H1 (cell line): ENCODE results near the gene FOXI2. TPM values are rescaled to one million over a fixed set of nuclear protein-coding genes. Genes with fewer than 3 reads are reported as not detected.
A peak's percentile ranks its signal among the peaks of the same experiment; 100 is the strongest.

ENCODE experiments used
- CTCF ChIA-PET: fragments of 300-600 bp; sonication (Branson Sonifier 250); formaldehyde crosslinking; loops from one replicate; lab custom pipeline; 2021; ENCODE audit not compliant: partially characterized antibody; lab: Charles Lee
- POLR2A ChIA-PET: fragments of 300-600 bp; sonication (Branson Sonifier 250); formaldehyde crosslinking; loops from one replicate; lab custom pipeline; 2021; ENCODE audit warnings: inconsistent platforms; ENCODE audit not compliant: partially characterized antibody; lab: Charles Lee
- DNase-seq, 2 experiments: peaks; one replicate each; pipeline versions ENCODE4 v3.0.0 to v3.0.0-alpha.2; 2010 to 2022; ENCODE audit warnings: low spot score in 2 of 2, low read depth in 1 of 2, mixed read lengths in 1 of 2
- FAIRE-seq: peaks from 2 replicates; lab custom pipeline; 2011; peaks lifted over from hg19 to GRCh38; lab: Jason Lieb, UNC
- H2AFZ ChIP-seq: 2 replicates; pipeline ENCODE4 v1.8.1; 2012; ENCODE audit warnings: low read length, inconsistent platforms
- H2AK5ac ChIP-seq: 2 replicates; pipeline ENCODE4 v1.6.1; 2013; ENCODE audit warnings: low read depth, low read length
- H2BK120ac ChIP-seq: replicated peaks from 2 replicates; pipeline ENCODE3; 2013; ENCODE audit warnings: low read depth, low read length, inconsistent platforms
- H2BK12ac ChIP-seq: 2 replicates; pipeline ENCODE4 v1.6.1; 2013; ENCODE audit warnings: low read depth, low read length
- H2BK15ac ChIP-seq: 2 replicates; pipeline ENCODE4 v1.6.1; 2013; ENCODE audit warnings: low read length
- H2BK20ac ChIP-seq: 2 replicates; pipeline ENCODE4 v1.6.1; 2013; ENCODE audit warnings: low read length
- H2BK5ac ChIP-seq: 2 replicates; pipeline ENCODE4 v1.6.1; 2013; ENCODE audit warnings: low read depth, low read length
- H3K14ac ChIP-seq: 2 replicates; pipeline ENCODE4 v1.6.1; 2013; ENCODE audit warnings: inconsistent platforms; ENCODE audit not compliant: insufficient read length
- H3K18ac ChIP-seq: 2 replicates; pipeline ENCODE4 v1.6.1; 2013; ENCODE audit warnings: low read length; ENCODE audit errors: extremely low read depth
- H3K23ac ChIP-seq: 2 replicates; pipeline ENCODE4 v1.6.1; 2013; ENCODE audit warnings: inconsistent platforms; ENCODE audit not compliant: insufficient read length
- H3K23me2 ChIP-seq: 2 replicates; pipeline ENCODE4 v1.6.1; 2013; ENCODE audit warnings: low read depth, low read length
- H3K27ac ChIP-seq: 2 replicates; pipeline ENCODE4 v1.6.1; 2011; ENCODE audit warnings: low read depth, low read length, inconsistent platforms
- H3K27me3 ChIP-seq, 4 experiments: replicated peaks in 1 of 4; 1 replicate in 1 of 4; 2 replicates in 3 of 4; pipeline versions ENCODE4 v1.6.1 to v1.8.1; 2011 to 2013; ENCODE audit warnings: low read length in 3 of 4, mild to moderate bottlenecking in 3 of 4, inconsistent platforms in 2 of 4, mixed read lengths in 2 of 4, moderate library complexity in 1 of 4; ENCODE audit not compliant: control insufficient read depth in 3 of 4, insufficient read depth in 3 of 4; ENCODE audit errors: extremely low read depth in 1 of 4
- H3K36me3 ChIP-seq, 4 experiments: 2 replicates each; pipeline versions ENCODE4 v1.6.1 to v1.8.1; 2011 to 2013; ENCODE audit warnings: mild to moderate bottlenecking in 4 of 4, low read length in 3 of 4, moderate library complexity in 2 of 4, control low read depth in 1 of 4, inconsistent platforms in 1 of 4; ENCODE audit not compliant: insufficient read depth in 4 of 4, control insufficient read depth in 2 of 4
- H3K4ac ChIP-seq: replicated peaks from 2 replicates; pipeline ENCODE3; 2013; ENCODE audit warnings: low read length, low read depth, mixed read lengths, inconsistent platforms; ENCODE audit not compliant: insufficient read length
- H3K4me1 ChIP-seq, 4 experiments: replicated peaks in 1 of 4; 1 replicate in 1 of 4; 2 replicates in 3 of 4; pipeline versions ENCODE4 v1.6.1 to v1.8.1; 2011 to 2013; ENCODE audit warnings: low read length in 3 of 4, inconsistent platforms in 2 of 4, mixed read lengths in 1 of 4; ENCODE audit not compliant: insufficient read depth in 4 of 4, control insufficient read depth in 3 of 4
- H3K4me2 ChIP-seq, 2 experiments: 2 replicates each; pipeline versions ENCODE4 v1.6.1 to v1.8.1; 2011 to 2013; ENCODE audit warnings: low read depth in 2 of 2, low read length in 2 of 2, control low read depth in 1 of 2, inconsistent platforms in 1 of 2, mild to moderate bottlenecking in 1 of 2; ENCODE audit not compliant: insufficient read depth in 1 of 2
- H3K4me3 ChIP-seq, 4 experiments: fragments of 200-600, 300-600 bp in 1 of 4; sonication (generic), shearing (Covaris generic), sonication (Bioruptor Twin) in 1 of 4; 2 replicates each; pipeline versions ENCODE4 v1.5.1 to v1.8.1; 2011 to 2016; ENCODE audit warnings: low read length in 4 of 4, low read depth in 3 of 4, control low read depth in 2 of 4, inconsistent platforms in 2 of 4, mild to moderate bottlenecking in 2 of 4, mixed read lengths in 1 of 4, moderate library complexity in 1 of 4; ENCODE audit not compliant: insufficient read depth in 2 of 4; ENCODE audit errors: extremely low read depth in 1 of 4
- H3K56ac ChIP-seq: replicated peaks from 2 replicates; pipeline ENCODE3; 2013; ENCODE audit warnings: low read depth, mild to moderate bottlenecking, mixed read lengths, low read length, inconsistent platforms; ENCODE audit not compliant: insufficient read length
- H3K79me1 ChIP-seq: 2 replicates; pipeline ENCODE4 v1.6.1; 2013; ENCODE audit warnings: low read depth, low read length, control low read depth
- H3K79me2 ChIP-seq, 2 experiments: 2 replicates each; pipeline versions ENCODE4 v1.6.1 to v1.8.1; 2012 to 2013; ENCODE audit warnings: low read length in 2 of 2, mild to moderate bottlenecking in 2 of 2, inconsistent platforms in 1 of 2; ENCODE audit not compliant: insufficient read depth in 2 of 2, control insufficient read depth in 1 of 2
- H3K9ac ChIP-seq, 4 experiments: replicated peaks in 1 of 4; 1 replicate in 1 of 4; 2 replicates in 3 of 4; pipeline versions ENCODE4 v1.6.1 to v1.8.1; 2011 to 2013; ENCODE audit warnings: low read depth in 3 of 4, low read length in 3 of 4, control low read depth in 2 of 4, mild to moderate bottlenecking in 2 of 4, moderate library complexity in 2 of 4, inconsistent platforms in 1 of 4; ENCODE audit errors: extremely low read depth in 1 of 4
- H3K9me3 ChIP-seq, 2 experiments: 2 replicates each; pipeline versions ENCODE4 v1.6.1 to v1.8.1; 2012 to 2013; ENCODE audit warnings: mild to moderate bottlenecking in 2 of 2, moderate library complexity in 2 of 2, control low read depth in 1 of 2, inconsistent platforms in 1 of 2, low read depth in 1 of 2, low read length in 1 of 2, mixed read lengths in 1 of 2; ENCODE audit not compliant: insufficient read depth in 2 of 2
- H4K20me1 ChIP-seq, 2 experiments: replicated peaks in 1 of 2; 2 replicates each; pipeline versions ENCODE3 to v1.8.1; 2011 to 2013; ENCODE audit warnings: inconsistent platforms in 2 of 2, low read length in 2 of 2, mild to moderate bottlenecking in 1 of 2; ENCODE audit not compliant: insufficient read depth in 2 of 2, control insufficient read depth in 1 of 2
- H4K5ac ChIP-seq: 2 replicates; pipeline ENCODE4 v1.6.1; 2013; ENCODE audit warnings: low read length, low read depth, mixed read lengths, inconsistent platforms; ENCODE audit not compliant: insufficient read length
- H4K8ac ChIP-seq: 2 replicates; pipeline ENCODE4 v1.8.0; 2013; ENCODE audit warnings: mild to moderate bottlenecking, moderate library complexity, low read length, inconsistent platforms; ENCODE audit not compliant: insufficient read depth; ENCODE audit errors: extremely low read depth
- H4K91ac ChIP-seq: replicated peaks from 2 replicates; pipeline ENCODE3; 2013; ENCODE audit warnings: low read length, mixed read lengths, inconsistent platforms; ENCODE audit not compliant: insufficient read length
- EZH2 ChIP-seq: fragments of 200-600 bp; sonication (generic); IDR thresholded peaks from 2 replicates; pipeline ENCODE4 v1.7.1; 2012; ENCODE audit warnings: low read depth, mild to moderate bottlenecking, moderate library complexity, low read length, inconsistent platforms; ENCODE audit not compliant: severe bottlenecking
- SIN3A ChIP-seq, 2 experiments: IDR thresholded peaks in 1 of 2; conservative IDR thresholded peaks in 1 of 2; 2 replicates each; pipeline ENCODE4 v1.6.1; 2011 to 2012; ENCODE audit warnings: low read length in 2 of 2, improper control_type of control experiment in 1 of 2, low read depth in 1 of 2, mild to moderate bottlenecking in 1 of 2
- WGBS, 2 experiments: shearing (Covaris generic) in 1 of 2; methylation state at CpG; one replicate each; pipeline versions ENCODE4 v1.1.6 to v1.1.7; 2013 to 2015; ENCODE audit warnings: low lambda C conversion rate in 2 of 2, mixed read lengths in 2 of 2, inconsistent platforms in 1 of 2, low coverage in 1 of 2, missing lambda C conversion rate in 1 of 2; ENCODE audit not compliant: insufficient replicate concordance in 2 of 2, insufficient coverage in 1 of 2, insufficient read length in 1 of 2; ENCODE audit errors: extremely low coverage in 1 of 2, missing lambda C conversion rate in 1 of 2; 5-methylcytosine and 5-hydroxymethylcytosine counted together
- polyA plus RNA-seq, 7 experiments: library from polyadenylated mRNA; depleted of rRNA in 3 of 7; stranded (reverse) in 5 of 7; unstranded in 2 of 7; fragments of >200 nt in 5 of 7; fragments of 200-250 nt in 2 of 7; gene quantifications; 1 replicate in 5 of 7; 2 replicates in 1 of 7; 4 replicates in 1 of 7; pipeline versions ENCODE4 v1.2.1 to v1.2.3, GENCODE V29; 2011 to 2013; ENCODE audit warnings: missing spikeins in 2 of 7, mixed read lengths in 2 of 7
- total RNA-seq: library from RNA; stranded (reverse); fragmentation: NEBNext Ultra II Directional; extraction: Animal tissue kit (Norgen Biotek cat#: 25700); gene quantifications from 2 replicates; pipeline ENCODE4 v1.2.1, GENCODE V29; 2021

FOXI2 gene
- total and polyA plus RNA-seq, 2 of the 8 experiments (the other 6 are each of a cell fraction or from before 2014, with no cell fraction given), result 1.0 TPM

- 38% methylated on average over 11 of the region's 11 CpGs; no CpG with 5 or more reads in 1 of the 2 experiments for WGBS, 2 experiments
- H4K91ac ChIP-seq, result no peak overlapping the region
- no peak overlapping the region for H3K9ac ChIP-seq
- H3K36me3 ChIP-seq, result 0 out of 8 replicates have a peak, but pooled peaks cover 0 to 3% (median 0%) of the 10 kb centered on the region in 4 experiments
- H2BK120ac ChIP-seq, result peak overlapping the region; percentile 24
- TF ChIP-seq EZH2 (peak; percentile 32), SIN3A (conservative IDR thresholded peaks at IDR 0.05 in 1 of 2, IDR thresholded peaks at IDR 0.05 in 1 of 2; ENCODE audit: low read depth in 1 of 2, low read length in 2 of 2) (no peak)
- TF ChIP-seq, all 59 proteins: peak for 1
- Histone ChIP-seq H3K14ac (no peak overlapping the region), H3K79me1 (no peaks in the 10 kb centered on the region), H3K79me2 (no peaks in the 10 kb centered on the region), H3K4me1 (peaks cover 0 to 23% (median 13%) of the 10 kb centered on the region in 4 experiments; a peak in 6 of 7 replicates), H3K18ac (no peak overlapping the region), H2BK15ac (no peak overlapping the region), H3K23ac (no peak overlapping the region), H3K4me3 (peak overlapping the region in 3 of 4 experiments; percentile 27 to 60 (median 29); a peak in 4 of 8 replicates), H3K9me3 (no peaks in the 10 kb centered on the region), H3K4me2 (peak overlapping the region; percentile 82 to 90), H4K20me1 (peaks cover 0 to 5% of the 10 kb centered on the region in 2 experiments), H2AK5ac (no peak overlapping the region), H3K4ac (no peak overlapping the region), H3K27me3 (peaks cover 25 to 67% (median 63%) of the 10 kb centered on the region in 4 experiments), H2BK5ac (no peak overlapping the region), H3K56ac (no peak overlapping the region), H3K27ac (no peak overlapping the region), H2BK12ac (peak overlapping the region; percentile 35; the same call in 1 of the 2 replicates), H2AFZ (peak overlapping the region; percentile 47; the same call in 1 of the 2 replicates), H3K23me2 (peaks cover 22% of the 10 kb centered on the region; the same call in 1 of the 2 replicates), H2BK20ac (0 out of 2 replicates have a peak overlapping the region, but pooled peaks have one; percentile 40), H4K5ac (no peak overlapping the region), H4K8ac (no peak overlapping the region)
- ChIA-PET POLR2A (no interaction called here), CTCF (interaction anchor here (0.6 to 1.6 kb wide), 7 partner anchors 17 to 119 kb away, joined by 3 to 5 read pairs (median 3); no protein-coding TSS in a partner anchor)
- FAIRE-seq (no peak), DNase-seq (no peak)
These were observed 2.2 kb upstream of the FOXI2 start for GRCh38 chr10:127734753-127735152.
